B cell (primary cell): ENCODE measurements around the gene AK4. TPM values are rescaled to one million over a fixed set of nuclear protein-coding genes. Genes with fewer than 3 reads are reported as not detected.

ENCODE experiments used
- polyA plus RNA-seq: library from polyadenylated mRNA; depleted of rRNA; stranded (reverse); fragments of >200 nt; gene quantifications from 2 replicates; pipeline ENCODE4 v1.2.3, GENCODE V29; 2012
- small RNA-seq: library from RNA; depleted of rRNA; stranded (forward); fragments of <200 nt; gene quantifications from one replicate; pipeline ENCODE3, GENCODE V24; 2012; ENCODE audit warnings: low replicate concordance, low read depth; ENCODE audit not compliant: insufficient read length
- total RNA-seq, 2 donors: library from RNA; stranded (reverse); fragments of 120-200 nt in 1 of 2; gene quantifications; 1 replicate in 1 of 2; 2 replicates in 1 of 2; pipeline versions ENCODE4 v1.2.3 to v1.2.4, GENCODE V29; 2013 to 2022

The AK4 gene
- total and polyA plus RNA-seq, 2 donors (not counting 1 experiment from before 2014, with no cell fraction given) = 0.34 TPM; not detected in 1

Small RNA genes within 50 kb of the gene (small RNA-seq; reads per million reads assigned to genes)
- gene RPS29P7 = not detected

Other genes with a start within 250 kb of the AK4 start
- gene JAK1, start 181.7 kb upstream of the AK4 start, total RNA-seq = 244 and 260 TPM in 2 replicates
- 86.1 and 99.0 TPM in 2 replicates for gene JAK1, start 181.7 kb upstream of the AK4 start, polyA plus RNA-seq
- 0.69 and 1.00 TPM in 2 replicates for gene DNAJC6, start 161.3 kb downstream of the AK4 start, total RNA-seq
- 0.12 and 0.22 TPM in 2 replicates for gene DNAJC6, start 161.3 kb downstream of the AK4 start, polyA plus RNA-seq